Amygdala (tissue), 56 donors: ENCODE results near the gene DIP2C.
"Not testable (repeated sequence)": the region's sequence is repeated elsewhere in the genome, so short reads cannot be mapped to it uniquely, and the experiment has no call there.

ENCODE experiments used
- DNase-seq, 56 donors: peaks; one replicate each; lab custom pipeline; 2025; lab: John Stamatoyannopoulos, UW

DIP2C gene

DNA sequence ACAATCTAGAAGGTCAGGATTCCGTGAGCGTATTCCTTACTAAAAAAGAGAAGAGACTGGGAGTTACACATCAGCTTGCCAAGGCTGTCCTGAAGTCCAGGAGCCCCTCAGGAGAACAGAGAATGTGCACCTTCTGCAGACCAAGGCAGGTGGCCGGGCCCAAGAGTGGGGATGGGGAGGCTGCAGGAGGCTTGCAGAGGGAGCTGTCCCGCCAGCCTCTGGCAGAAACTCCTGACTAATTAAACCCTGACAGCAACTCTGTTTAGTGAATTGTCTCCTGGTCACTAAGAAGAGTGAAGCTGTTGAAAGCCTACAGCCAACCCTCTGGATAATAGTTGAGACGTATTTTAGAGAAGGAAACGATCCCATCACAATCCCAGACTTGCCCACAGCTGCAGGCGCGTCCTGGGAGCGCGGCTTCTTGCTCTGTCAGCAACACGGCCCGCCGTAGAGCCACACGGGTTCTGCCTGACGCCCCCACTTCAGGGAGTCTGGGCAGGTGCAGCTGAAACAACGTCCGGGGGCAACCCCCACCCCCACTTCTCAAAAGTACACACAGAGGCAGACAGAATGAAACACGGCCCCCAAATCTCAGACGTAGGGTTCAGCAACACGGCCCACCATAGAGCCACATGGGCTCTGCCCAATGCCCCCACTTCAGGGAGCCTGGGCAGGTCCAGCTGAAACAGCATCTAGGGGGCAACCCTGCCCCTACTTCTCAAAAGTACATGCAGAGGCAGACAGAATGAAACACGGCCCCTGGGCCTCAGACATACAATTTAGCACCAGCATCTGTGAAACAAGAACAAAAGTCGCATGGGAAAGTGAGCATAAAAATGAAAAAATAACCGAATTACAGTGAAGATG is 45.2 kb downstream of the DIP2C start:
- DNase-seq = no peak

DNA sequence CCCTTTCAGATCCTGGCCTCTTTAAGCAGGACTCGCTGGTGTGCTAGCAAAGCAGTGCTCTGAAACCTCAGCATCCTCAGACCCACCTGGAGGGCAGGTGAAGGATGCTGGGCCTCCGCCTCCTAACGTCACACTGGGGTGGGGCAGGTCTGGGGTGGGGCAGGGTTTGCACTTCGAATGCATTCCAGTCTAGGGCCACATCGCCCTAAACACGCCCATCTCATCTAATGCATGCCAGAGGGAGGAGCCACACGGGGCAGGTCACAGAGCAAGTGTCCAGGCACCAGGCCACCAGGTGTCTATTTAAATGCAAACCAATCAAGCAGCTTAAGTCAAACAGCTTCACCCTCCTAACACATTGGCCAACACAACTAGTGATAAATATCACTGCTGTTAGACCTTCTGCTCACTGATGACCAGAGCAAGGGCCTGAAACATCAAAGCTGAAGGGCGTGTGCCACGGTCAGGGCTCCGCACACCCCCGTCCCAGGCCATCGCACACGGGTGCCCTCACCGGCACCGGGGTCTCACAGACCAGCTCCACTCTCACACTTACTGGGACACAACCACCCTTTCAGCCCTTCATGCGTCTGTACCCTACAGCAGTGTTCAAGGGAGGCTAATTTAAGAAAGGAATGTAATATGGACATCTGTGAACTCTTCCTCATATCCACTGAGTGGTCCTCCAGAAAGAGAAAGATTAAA is 47.1 kb downstream of the DIP2C start:
- DNase-seq = no peak

DNA sequence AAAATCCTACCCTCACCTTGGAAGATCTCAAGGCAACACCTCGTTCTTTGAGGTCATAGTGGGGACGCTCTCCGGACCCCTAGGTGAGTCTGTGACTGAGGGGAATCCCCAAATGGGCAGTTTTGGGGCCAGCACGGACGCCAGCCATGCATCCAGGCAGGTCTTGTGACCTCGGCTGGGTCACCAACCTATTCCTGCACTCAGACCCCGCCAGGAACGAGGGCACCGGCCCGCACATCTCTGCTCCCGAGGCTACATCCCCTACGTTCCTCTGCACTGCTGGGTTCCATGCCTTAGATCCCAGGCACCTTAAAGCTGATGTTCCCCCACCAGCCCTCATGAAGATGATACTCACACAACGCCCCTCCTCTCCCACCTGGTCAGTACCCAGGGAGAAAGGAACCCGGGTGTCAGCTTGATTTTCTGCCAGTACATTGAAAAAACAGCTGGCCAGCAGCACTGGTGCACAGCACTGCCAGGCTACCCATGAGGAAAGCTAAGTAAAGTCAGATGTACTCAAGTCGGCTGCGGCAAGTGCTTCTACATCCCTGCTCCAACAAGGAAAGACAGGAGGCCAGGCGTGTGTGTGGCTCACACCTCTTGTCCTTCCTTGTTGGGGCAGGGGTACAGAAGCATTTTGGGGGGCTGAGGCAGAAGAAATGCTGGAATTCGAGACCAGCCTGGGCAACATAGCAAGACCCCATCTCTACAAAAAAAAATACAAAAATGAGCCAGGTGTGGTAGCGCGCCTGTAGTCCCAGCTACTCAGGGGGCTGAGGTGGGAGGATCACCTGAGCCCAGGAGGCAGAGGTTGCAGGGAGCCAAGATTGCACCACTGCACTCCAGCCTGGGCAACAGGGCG is 48.1 kb downstream of the DIP2C start:
- no peak for DNase-seq

DNA sequence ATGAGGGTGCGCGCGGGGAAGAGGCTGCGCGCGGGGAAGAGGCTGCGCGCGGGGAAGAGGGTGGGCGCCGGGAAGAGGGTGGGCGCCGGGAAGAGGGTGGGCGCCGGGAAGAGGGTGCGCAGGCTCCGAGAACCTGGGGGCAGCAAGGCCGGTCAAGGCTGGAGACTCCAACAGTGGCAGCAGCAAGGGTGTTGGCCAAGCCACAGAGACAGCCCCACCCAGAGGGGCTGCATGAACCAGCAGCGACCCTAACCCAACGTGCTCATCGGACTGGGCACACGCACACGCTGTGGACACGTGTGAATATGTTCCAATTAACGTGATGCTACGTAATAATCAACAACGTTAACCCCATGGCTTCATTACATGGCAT is 48.8 kb downstream of the DIP2C start:
- DNase-seq = no peak

DNA sequence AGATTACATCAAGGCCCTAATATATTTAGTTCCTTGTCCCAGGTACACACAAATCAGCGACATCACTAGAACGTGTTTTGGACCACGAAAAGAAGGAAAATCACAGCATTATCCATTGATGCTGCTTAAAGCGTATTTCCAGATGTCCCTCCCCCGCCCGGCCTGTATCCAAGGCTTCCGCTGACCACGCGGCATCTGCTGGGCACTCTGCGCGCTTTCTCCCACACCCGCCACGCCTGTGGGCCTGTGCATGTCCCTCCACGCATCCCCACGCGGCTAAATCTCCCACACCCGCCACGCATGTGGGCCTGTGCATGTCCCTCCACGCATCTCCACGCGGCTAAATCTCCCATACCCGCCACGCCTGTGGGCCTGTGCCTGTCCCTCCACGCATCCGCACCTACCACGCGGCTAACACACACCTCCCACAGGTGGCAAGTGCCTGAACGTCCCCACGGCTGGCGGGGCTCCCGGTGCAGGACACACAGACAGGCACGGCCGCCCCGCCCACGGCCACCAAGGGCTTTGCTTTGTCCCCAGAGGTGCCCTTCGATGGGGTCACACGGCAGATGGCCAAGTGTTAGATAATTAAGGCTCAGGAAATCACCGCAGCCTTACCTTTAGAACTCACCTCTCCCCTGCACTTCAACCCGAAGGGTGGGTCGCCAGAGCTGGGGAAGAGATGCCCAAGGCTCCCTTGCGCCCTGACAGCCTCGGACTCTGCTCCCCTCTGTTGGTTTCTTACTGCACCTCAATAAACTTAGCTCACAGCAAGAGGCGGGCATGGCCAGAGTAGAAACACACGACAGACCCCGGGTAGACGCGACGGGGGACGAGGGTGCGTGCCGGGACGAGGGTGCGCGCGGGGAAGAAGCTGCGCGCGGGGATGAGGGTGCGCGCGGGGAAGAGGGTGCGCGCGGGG is 49.5 kb downstream of the DIP2C start:
- peak in 13 of 56 donors; percentile 27 to 67 (median 46) for DNase-seq

DNA sequence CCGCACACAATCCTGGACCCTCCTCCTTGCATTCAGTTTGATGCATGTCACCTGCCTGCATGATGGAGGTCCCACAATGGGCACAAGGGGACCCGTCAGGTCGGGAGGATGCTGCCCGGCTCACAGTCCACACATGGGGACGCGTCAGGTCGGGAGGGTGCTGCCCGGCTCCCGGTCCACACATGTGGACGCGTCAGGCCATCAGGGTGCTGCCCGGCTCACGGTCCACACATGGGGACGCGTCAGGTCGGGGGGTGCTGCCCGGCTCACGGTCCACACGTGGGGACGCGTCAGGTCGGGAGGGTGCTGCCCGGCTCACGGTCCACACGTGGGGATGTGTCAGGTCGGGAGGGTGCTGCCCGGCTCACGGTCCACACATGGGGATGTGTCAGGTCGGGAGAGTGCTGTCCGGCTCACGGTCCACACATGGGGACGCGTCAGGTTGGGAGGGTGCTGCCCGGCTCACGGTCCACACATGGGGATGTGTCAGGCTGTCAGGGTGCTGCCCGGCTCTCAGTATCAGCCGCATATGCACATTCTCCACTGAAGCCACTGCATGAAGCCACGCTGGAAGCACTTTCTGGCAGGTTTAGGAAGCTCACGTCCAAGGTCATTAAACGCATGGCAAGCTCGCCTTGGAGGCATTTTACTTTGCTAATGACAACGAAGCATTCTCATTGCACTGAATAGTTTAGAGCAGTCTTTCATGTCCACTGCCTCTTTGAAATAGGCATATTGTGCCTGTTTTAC is 50.3 kb downstream of the DIP2C start:
- no peak for DNase-seq

DNA sequence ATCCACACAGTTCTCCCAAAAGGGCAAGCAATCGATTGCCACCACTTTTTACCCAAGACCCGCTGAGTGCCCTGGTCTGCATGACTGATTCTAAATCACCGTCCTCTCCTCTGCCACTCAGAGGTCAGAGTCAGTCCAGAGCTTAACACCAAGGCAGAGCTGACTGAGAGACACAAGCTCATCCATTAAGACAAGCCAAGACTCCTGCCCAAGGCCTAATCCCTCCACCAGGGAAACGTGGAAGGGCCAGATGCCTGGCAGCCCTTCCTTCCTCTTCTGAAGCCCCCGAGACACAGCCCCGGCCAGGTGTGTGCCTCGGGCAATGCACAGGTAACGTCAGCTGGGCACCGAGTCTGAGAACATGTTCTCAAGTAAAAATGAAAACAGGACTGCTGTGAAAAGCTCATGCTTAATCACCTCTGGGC is 51.7 kb downstream of the DIP2C start:
- no peak for DNase-seq

DNA sequence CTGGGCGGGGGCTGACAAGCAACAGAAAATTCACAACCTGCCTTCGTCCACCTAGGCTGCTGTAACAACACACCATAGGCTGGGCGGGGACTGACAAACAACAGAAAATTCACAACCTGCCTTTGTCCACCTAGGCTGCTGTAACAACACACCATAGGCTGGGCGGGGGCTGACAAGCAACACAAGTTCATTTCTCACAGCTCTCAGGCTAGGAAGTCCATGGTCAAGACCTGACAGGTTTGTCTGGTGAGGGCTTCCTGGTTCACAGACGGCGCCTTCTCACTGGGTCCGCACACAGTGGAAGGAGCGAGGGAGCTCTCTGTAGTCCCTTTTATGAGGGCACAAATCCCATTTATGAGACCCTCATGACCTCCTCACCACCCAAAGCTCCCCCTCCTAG is 52.2 kb downstream of the DIP2C start:
- DNase-seq = no peak

DNA sequence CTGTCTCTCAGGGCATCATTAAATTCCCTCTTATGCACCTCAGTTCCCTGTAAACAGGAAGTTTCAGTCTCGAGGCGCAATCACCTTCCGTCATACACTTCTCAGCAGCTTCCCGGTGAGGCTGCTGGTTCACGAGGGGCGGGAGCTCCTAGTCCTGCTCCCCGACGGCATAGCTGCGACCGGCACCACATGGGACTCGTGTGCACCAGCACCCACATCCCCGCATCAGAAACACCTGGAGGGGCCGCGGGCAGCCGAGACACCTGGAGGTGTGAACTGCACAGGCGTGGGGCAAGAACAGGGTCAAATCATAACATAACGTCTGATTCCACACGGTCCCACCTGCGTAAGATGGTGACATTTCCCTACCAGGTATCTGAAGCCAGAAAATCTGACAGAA is 52.7 kb downstream of the DIP2C start:
- DNase-seq = no peak

DNA sequence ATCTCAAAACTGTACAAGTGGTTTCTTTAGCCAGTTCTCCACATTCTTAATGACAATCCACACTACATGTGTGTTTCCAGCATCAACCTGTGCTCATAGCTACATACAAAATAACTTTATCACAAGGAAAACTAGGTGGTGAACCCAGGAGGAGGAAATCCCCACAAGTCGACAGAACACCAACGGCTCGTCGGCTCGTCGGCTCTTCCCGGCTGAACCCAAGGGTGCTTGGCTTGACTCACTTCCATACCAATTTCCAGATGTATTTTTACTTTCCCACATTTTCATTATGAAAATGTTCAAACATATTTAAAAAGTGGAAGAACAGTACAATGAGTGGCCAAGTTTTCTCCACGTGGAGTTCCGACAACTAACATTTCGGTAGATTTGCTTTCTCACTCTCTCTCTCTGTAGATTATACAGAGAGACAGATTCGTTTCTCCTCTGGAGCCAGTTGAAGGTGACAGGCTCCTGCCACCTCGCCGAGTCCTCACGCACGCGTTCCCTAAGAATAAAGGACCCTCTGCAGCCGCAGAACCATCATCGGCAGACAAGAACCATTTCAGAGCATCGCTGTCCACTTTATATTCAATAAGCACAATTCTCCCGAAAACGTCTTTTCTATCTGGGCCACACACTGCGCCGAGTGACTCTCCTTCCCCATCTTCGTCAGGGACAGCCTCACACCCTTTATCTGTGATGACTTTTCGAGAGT is 53.3 kb downstream of the DIP2C start:
- DNase-seq = no peak

DNA sequence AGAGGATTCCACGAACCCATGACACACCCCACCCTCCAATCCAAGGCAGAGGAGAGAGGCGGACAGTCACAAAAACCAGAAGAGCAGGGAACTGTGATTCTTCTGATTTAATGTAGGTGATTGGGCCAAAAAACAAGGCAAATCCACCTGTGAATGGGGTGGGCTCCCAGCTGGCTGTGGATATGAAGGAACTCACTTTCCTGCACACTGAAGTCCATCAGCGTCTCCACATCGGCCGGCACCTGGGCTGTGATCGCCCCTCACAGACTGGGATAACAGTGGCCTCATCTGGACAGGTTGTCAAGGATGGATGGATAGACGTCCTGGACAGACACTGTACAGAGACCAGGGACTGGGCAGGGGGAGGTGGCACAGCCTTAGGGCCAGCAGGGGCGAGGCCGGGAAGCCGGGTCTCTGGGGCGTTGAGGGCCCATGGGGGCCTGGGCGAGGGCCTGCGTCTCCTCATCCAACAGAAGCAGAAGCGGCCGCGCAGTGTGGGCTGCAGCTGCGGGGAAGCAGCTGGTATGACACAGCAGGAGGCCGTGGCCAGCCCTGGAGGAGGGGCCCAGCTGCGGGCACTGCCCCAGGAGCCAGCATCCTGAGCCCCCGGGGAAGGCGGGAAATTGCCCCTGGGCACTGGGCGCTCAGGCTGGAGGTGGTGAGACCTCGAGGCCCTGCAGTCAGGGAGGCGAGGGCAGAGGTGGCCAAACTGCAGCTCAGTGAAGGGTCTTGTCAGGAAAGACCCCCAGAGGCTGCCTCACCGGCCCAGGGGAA is 54.2 kb downstream of the DIP2C start:
- peak in 32 of 56 donors; percentile 28 to 82 (median 61) for DNase-seq

DNA sequence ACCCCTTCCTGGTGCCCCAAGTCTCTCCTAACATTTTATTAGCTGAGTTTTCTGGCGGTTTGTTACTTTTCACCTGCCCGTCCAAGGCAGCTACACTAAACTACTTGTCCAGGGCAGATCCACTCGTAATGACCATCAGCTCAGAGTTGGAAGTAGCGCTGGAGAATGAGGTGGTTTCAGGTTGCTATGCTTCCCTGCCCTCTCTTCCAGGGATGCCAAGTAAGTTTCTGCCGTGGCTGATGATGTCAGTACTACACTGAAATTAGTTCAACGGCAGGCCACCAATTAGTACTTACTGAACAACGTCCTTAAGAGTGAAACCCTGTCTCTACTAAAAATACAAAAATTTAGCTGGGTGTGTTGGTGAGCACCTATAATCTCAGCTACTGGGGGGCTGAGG is 55.2 kb downstream of the DIP2C start:
- DNase-seq = peak in 2 of 56 donors; percentile 29 to 53

DNA sequence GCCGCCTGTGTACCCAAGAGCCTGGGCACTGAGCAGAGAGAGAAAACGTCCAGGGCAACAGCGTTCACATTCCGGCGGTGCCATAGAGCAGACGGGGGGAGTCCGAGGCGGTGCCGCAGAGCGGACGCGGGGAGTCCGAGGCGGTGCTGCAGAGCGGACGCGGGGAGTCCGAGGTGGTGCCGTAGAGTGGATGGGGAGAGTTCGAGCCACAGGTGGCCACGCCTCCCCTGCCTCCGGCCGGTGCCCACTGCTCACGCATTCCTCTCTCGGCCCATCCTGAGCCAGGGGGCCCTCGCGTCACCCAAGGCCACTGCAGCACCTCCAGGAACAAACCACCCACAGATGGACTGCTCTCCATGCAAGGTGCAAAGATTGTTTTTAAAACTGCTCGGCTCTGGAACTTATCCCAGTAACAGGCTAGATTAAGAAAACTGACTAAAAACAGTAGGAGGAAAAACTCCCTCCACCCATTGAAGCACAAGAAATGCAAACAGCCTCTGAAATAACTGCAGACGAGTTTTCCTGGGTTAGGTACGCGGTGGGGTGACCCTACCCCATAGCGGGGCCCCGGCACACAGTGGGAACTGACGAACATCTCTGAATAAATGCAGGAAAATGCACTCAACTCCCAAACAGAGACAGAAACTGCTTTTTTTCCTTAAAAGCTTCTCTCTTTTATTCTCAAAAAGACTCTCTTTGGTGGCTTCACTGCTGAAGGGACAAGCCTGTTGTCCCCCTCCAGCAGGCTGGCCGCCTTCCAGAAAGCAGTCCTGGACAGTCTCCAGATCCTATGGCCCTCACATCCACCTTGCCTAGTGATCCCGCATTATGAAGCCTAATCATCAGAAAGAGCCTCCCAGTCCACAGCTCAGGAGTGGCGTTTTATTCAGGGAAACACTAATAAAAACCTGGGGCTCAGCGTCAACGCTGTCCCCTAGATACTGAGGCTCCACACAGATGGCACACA is 55.9 kb downstream of the DIP2C start:
- DNase-seq = peak in 8 of 56 donors; percentile 24 to 52 (median 39)

DNA sequence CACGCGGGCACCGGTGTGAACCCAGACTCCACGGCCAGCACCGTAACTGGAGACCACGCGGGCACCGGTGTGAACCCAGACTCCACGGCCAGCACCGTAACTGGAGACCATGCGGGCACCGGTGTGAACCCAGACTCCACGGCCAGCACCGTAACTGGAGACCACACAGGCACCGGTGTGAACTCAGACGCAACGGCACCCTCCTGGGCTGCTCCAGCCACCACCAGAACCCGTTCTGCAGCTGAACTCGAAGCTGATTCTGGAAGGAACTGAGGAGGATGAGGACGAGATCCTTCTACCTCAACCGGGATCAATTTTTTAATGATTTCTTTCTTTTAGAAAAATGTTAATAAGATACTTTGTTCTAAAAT is 56.7 kb downstream of the DIP2C start:
- not testable (repeated sequence) for DNase-seq

DNA sequence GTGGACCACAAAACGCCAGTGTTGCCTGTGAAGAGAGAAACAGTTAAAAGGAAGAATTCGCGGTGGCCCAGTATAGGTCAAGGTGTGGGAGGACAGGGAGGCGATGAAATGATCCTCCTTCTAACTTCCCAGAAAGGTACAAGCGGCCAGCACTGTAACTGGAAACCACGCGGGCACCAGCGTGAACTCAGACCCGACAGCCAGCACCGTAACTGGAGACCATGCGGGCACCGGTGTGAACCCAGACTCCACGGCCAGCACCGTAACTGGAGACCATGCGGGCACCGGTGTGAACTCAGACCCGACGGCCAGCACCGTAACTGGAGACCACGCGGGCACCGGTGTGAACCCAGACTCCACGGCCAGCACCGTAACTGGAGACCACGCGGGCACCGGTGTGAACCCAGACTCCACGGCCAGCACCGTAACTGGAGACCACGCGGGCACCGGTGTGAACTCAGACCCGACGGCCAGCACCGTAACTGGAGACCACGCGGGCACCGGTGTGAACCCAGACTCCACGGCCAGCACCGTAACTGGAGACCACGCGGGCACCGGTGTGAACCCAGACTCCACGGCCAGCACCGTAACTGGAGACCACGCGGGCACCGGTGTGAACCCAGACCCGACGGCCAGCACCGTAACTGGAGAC is 57.2 kb downstream of the DIP2C start:
- not testable (repeated sequence) for DNase-seq

DNA sequence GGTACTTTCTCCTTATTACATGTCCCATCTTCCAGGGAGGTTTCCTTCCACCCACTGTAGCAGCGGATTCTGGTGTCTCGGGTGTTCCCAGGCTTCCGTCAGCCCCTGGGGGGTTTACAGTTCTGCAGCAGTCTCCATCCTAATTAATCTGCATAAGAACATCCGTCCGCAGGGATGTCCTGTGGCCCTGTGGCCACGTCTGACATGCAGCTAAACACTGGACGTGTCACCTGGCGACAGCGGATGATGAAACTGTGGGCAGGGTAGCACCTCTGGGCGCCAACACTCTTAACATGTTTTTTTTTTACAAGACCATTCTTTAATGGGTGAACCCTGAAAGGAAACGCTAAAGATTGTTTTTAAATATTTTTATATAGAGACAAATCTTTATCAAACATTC is 58.2 kb downstream of the DIP2C start:
- DNase-seq = no peak
